ENCODE results near the gene ZDHHC21.

- TF ChIP-seq ZBTB7A (IDR thresholded peaks at IDR 0.05; ENCODE audit: low read depth) = no peak
- no peak for TF ChIP-seq MAX (IDR thresholded peaks at IDR 0.05)
- TF ChIP-seq REST (IDR thresholded peaks at IDR 0.05; ENCODE audit: low read depth) = no peak
Observed at GRCh38 chr9:14722391-14723035, 29.3 kb upstream of the ZDHHC21 start, which contains the start of gene CER1.

Data from Ishikawa (cell line).